ENCODE data around the gene CMPK2.

The CMPK2 gene

GRCh38 chr2:6838673-6839319, 26.9 kb downstream of the CMPK2 start:
- DNase-seq: no peak

DNA sequence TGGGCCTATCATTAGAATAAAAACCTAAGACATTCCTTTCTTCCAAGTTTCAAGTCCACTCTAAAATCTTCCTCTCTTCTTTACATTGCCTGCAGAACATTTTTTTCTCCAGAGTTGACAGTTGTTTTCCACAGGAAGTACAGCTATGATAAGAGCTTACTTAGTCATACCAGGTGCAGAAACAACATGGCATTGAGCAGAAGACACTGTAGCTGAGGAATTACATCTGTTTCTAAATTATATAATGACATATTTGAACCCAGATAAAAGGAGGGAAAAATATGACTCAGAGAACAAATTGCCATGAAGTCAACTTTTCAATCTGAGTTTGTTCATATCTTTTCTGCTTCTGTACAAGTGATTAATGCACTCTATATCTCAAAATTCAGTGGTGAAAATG, 30.2 kb downstream of the CMPK2 start:
- DNase-seq: no peak

- no peak for DNase-seq
Observed at GRCh38 chr2:6834163-6834562, 31.5 kb downstream of the CMPK2 start.

DNA sequence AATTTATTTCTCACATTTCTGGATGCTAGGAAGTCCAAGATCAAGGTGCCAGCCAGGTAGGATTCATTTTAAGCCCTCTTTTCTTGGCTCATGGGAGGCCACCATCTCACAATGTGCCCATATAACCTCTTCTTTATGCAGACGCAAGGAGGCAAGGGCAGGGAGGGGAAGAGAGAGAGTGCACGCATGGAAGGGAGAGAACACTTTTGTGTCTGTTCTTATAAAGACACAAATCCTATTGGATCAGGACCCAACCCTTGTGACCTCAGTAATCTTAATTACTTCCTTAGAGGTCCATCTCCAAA, 32.5 kb downstream of the CMPK2 start:
- DNase-seq: no peak

GRCh38 chr2:6832596-6833299, 33.0 kb downstream of the CMPK2 start:
- no peak for DNase-seq

GRCh38 chr2:6831229-6831628, 34.5 kb downstream of the CMPK2 start:
- DNase-seq: no peak

- DNase-seq: peak; percentile 37
Observed at GRCh38 chr2:6828299-6828584, 37.5 kb downstream of the CMPK2 start.

GRCh38 chr2:6827566-6828298, 38.0 kb downstream of the CMPK2 start:
- no peak for DNase-seq

DNA sequence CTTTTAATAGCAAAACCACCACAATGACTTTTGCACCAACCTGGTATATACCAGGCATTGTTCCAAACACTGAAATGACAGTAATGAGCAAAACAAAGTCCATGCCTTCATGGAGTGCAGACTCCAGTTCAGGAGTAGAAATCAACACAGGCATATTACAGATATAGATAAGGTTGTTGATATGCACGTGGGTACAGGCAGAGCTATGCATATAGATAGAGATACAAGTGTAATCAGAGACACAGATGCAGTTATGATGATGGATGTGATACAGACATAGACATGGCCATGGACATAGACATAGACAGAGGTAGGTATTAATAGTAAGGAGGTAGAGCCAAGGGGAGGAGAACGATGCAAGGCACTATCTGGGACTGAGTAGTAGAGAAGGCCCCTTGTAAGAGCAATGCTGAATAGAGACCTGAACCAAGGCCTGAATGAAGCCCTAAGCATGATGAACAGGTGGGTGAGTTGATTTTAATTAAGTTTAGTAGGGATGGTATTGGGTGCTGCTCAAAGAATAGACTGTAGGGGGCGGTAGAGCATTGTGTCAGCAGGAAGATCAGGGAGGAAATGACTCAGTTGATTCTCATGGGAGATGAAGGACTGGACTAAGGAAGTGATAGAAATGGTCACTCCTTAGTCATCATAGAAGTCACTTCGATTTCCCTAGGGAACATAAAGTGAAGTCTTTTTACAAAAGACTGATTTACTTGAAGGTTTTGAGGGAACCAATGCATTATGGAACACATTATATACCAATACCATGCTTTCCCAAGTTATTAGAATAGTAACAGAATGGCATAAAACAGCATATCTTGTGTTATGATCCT, 39.4 kb downstream of the CMPK2 start:
- DNase-seq: no peak

GRCh38 chr2:6824962-6825361, 40.7 kb downstream of the CMPK2 start:
- DNase-seq: no peak

GRCh38 chr2:6823111-6823510, 42.6 kb downstream of the CMPK2 start:
- DNase-seq: no peak

- DNase-seq: no peak
Observed at GRCh38 chr2:6822406-6822805, 43.3 kb downstream of the CMPK2 start.

DNA sequence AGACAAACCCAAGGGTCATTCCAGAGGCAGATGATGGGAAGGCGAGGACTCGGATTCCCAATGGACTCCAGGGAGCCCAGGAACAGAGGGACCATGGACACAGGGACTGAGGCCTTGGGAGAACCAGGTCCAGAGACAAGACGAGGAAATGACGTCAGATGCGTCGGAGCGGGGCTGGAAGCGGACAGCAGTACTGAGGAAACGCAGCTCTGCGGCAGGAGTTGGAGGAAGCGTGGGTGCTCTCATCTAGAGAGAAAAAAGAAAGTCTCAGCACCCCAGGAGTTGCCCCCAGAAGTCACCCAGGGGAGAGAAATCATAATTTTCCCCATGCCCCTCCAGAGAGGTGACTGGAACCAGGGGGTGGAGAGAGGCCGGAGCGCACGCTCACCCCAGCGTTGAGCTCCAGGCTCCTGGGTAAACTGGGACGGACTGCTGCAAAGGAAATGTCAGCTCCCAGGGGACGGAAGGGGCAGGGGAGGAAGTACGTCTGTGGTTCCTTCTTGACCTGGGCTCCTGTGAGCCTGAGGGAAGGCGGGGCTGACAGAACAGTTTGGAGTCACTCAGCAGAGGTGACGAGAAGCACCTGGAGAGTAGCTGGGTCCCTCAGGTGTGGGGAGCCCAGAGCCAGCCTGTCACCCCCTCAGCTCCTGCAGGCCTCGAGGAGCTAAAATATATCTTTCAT, 44.7 kb downstream of the CMPK2 start:
- DNase-seq: no peak

DNA sequence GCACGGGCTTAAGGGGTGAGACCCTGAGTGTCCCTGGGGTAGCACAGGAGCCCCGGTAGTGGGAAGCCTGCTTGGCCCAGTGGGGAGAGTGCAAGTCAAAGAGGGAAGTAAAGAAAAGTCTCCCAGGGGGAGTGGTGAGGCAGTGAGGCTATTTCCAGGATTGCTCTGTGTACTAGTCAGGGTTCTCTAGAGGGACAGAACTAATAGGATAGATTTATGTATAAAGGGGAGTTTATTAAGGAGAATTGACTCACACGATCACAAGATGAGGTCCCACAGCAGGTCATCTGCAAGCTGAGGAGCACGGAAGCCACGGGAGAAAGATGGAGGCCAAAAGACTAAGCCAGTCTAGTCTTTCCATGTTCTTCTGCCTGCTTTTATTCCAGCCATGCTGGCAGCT, 45.5 kb downstream of the CMPK2 start:
- no peak for DNase-seq

- no peak for DNase-seq
Observed at GRCh38 chr2:6819668-6820067, 46.0 kb downstream of the CMPK2 start.

DNA sequence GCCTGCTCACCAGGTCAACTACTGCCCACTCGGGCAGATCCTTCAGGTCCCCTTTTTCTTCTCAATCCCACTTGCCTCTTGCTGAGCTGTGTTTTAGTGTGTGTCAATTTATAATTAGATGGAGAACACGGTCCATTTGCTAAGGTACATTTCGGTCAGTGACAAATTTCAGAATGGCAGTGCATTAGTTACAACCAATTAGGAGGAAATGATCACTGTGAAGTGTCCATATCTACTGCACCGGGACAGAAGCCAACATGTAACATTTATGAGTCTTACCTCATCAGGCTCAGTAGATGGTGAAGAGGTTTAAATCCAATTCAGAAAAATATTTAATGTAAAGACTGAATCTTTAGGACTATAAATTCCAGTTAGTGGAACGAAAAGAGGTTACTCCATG, 47.7 kb downstream of the CMPK2 start:
- no peak for DNase-seq

GRCh38 chr2:6814869-6815268, 50.8 kb downstream of the CMPK2 start:
- DNase-seq: no peak

DNA sequence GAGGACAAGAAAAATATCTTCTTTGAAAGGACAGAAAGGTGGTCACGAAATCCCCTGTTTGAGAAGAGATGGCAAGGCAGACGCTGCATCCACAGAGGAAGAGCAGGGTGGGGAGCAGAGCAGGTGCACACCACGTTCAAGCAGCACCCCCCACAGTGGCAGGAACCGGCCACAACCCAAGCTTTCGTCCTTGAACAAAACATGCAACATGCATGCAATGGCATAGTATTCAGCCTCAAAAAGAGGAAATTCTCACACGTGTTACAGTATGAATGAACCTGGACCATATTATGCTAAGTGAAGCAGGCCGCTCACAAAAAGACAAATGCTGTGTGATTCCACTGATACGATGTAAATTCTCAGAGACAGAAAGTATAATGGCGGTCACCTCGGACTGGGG, 51.4 kb downstream of the CMPK2 start:
- no peak for DNase-seq

DNA sequence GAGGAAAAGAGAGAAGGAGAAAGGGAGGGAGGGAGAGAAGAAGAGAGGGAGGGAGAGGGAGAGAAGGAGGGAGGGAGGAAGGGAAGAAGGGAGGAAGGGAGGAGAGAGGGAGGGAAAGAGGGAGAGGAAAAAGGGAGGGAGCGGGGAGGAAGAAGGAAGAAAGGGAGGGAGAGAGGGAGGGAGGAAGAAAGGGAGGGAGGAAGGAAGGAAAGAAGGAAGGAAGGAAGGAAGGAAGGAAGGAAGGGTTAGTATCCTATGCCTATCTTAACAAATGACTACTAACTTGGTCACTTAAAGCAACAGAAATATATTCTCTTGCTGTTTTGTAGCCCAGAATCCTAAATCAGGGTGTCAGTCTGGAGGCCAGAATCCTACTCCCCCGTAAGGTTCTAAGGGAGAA, 52.1 kb downstream of the CMPK2 start:
- no peak for DNase-seq

DNA sequence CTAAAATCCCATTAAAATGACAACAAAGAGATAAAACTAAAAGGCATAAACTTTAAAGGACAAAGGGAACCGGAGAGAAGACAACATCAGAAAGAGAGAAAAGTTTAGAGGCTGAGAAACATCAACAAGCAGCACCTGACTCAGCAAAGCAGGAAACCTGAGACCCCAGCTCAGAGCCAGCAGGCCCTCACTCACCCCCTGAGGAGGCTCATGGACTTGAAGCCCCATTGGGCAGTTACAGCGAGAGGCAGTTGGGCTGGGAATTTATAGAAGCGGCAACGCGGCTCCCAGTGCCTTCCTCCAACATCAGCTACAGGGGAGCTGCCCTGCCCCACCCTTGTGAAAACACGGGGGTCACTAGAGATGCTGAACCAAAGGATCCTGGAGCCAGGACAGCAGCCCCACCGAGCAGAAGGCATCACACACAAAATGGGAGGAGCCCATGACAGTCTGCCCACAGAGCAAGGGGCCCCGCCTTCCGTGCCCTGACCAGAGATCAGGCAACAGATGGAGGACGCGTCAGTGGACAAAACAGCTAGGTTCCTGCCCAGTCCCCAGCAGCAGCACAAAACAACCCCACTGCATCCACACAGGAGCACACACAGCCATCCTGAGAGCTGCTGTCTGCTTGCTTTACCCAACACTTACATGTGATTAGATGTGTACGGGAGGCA, 52.7 kb downstream of the CMPK2 start:
- no peak for DNase-seq

DNA sequence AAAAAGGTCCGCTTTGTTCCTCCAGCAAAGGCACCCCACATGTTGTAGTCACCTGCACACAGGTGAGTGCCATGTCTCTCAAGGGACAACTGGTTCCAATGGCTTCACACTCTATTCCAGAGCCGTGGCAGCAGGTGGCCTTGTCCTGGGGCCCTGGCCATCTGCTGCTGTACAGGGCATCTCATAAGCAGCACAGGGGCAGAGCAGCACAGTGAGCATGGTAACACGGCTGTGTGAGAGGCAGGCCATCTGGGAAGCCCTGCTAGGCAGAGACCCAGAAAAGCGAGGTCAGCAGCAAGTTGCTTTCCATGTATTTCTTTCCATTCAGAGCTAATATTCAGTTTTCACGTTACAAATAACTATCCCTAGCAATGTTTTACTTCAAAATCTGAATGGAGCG, 54.7 kb downstream of the CMPK2 start:
- no peak for DNase-seq

DNA sequence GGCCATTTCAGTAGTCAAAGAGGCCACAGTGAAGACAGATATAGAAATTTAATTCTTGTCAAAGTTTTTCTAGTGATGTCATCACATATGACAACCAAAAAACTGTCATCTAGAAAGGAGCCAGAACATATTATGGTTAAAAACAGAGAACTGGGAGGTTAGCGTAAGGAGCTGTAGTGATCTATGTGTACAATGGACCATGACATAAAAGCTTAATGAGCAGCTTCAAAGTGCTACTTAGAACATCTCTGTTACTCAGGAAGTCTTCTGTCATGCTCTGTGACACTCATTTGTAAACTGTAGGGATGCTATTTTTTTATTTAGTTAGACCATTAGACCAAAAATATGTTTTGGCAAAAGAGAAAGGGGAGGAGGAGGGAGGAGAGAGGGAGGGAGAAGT, 57.3 kb downstream of the CMPK2 start:
- DNase-seq: no peak

GRCh38 chr2:6806604-6807003, 59.1 kb downstream of the CMPK2 start:
- no peak for DNase-seq

Measured in NCI-H1436 treated with DMSO at 0.1 percent for 48 hours (cell line).